Endothelial cell (in vitro differentiated cells): ENCODE results near the gene ZBTB8OS. TPM values are rescaled to one million over a fixed set of nuclear protein-coding genes. Genes with fewer than 3 reads are reported as not detected.

Experiments
- DNase-seq: peaks from one replicate; pipeline ENCODE4 v3.0.0; 2021; ENCODE audit warnings: low spot score
- H3K27ac Mint-ChIP-seq: one replicate; pipeline ENCODE4 v1.8.0; 2021; ENCODE audit warnings: mixed read lengths, inconsistent platforms; ENCODE audit not compliant: unreplicated experiment
- H3K27me3 Mint-ChIP-seq: one replicate; pipeline ENCODE4 v1.8.0; 2021; ENCODE audit warnings: mild to moderate bottlenecking, moderate library complexity, mixed read lengths, inconsistent platforms; ENCODE audit not compliant: unreplicated experiment
- H3K36me3 Mint-ChIP-seq: one replicate; pipeline ENCODE4 v1.8.0; 2021; ENCODE audit warnings: mild to moderate bottlenecking, low read depth, mixed read lengths, inconsistent platforms; ENCODE audit not compliant: unreplicated experiment
- H3K4me1 Mint-ChIP-seq: one replicate; pipeline ENCODE4 v1.8.0; 2021; ENCODE audit warnings: mild to moderate bottlenecking, mixed read lengths, inconsistent platforms; ENCODE audit not compliant: unreplicated experiment
- H3K4me3 Mint-ChIP-seq: one replicate; pipeline ENCODE4 v1.8.0; 2021; ENCODE audit warnings: mild to moderate bottlenecking, mixed read lengths, inconsistent platforms; ENCODE audit not compliant: unreplicated experiment
- H3K9me3 Mint-ChIP-seq: one replicate; pipeline ENCODE4 v1.8.0; 2021; ENCODE audit warnings: mixed read lengths, inconsistent platforms; ENCODE audit not compliant: unreplicated experiment
- total RNA-seq: library from RNA; stranded (reverse); fragmentation: NEBNext Ultra II Directional; extraction: Animal tissue kit (Norgen Biotek cat#: 25700); gene quantifications from one replicate; pipeline ENCODE4 v1.2.1, GENCODE V29; 2021; ENCODE audit not compliant: unreplicated experiment
- TF ChIP-seq, protein P1 (sequence below): fragments of 200-600 bp; sonication (generic); IDR thresholded peaks from one replicate; pipeline ENCODE4 v1.5.0; 2021; ENCODE audit warnings: antibody characterized with exemption; ENCODE audit not compliant: unreplicated experiment

ZBTB8OS gene
- total RNA-seq, 1 donor from 2014 or later, result 30.2 TPM

DNA sequence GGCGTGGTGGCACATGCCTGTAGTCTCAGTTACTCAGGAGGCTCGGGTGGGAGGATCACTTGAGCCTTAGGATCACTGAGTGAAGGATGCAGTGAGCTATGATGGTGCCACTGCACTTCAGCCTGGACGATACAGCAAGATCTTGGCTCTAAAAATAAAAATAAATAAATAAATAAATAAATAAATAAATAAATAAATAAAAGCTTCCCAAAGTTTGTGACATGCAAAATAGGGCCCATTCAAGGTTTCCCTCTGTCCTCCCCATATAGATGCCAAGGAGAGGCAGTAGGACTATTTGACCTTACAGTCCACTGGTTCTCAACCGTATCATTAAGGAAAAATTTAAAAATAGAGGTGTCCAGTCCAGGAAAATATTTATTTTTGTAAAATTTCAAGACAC, 41.2 kb downstream of the ZBTB8OS start:
- Mint-ChIP-seq H3K36me3 (no peaks in the 10 kb centered on the region), H3K27me3 (peaks cover 4% of the 10 kb centered on the region), H3K4me1 (peaks cover 5% of the 10 kb centered on the region), H3K27ac (no peak overlapping the region), H3K4me3 (no peak overlapping the region), H3K9me3 (no peaks in the 10 kb centered on the region)
- no peak for DNase-seq
- TF ChIP-seq, protein P1, sequence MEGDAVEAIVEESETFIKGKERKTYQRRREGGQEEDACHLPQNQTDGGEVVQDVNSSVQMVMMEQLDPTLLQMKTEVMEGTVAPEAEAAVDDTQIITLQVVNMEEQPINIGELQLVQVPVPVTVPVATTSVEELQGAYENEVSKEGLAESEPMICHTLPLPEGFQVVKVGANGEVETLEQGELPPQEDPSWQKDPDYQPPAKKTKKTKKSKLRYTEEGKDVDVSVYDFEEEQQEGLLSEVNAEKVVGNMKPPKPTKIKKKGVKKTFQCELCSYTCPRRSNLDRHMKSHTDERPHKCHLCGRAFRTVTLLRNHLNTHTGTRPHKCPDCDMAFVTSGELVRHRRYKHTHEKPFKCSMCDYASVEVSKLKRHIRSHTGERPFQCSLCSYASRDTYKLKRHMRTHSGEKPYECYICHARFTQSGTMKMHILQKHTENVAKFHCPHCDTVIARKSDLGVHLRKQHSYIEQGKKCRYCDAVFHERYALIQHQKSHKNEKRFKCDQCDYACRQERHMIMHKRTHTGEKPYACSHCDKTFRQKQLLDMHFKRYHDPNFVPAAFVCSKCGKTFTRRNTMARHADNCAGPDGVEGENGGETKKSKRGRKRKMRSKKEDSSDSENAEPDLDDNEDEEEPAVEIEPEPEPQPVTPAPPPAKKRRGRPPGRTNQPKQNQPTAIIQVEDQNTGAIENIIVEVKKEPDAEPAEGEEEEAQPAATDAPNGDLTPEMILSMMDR, result no peak

DNA sequence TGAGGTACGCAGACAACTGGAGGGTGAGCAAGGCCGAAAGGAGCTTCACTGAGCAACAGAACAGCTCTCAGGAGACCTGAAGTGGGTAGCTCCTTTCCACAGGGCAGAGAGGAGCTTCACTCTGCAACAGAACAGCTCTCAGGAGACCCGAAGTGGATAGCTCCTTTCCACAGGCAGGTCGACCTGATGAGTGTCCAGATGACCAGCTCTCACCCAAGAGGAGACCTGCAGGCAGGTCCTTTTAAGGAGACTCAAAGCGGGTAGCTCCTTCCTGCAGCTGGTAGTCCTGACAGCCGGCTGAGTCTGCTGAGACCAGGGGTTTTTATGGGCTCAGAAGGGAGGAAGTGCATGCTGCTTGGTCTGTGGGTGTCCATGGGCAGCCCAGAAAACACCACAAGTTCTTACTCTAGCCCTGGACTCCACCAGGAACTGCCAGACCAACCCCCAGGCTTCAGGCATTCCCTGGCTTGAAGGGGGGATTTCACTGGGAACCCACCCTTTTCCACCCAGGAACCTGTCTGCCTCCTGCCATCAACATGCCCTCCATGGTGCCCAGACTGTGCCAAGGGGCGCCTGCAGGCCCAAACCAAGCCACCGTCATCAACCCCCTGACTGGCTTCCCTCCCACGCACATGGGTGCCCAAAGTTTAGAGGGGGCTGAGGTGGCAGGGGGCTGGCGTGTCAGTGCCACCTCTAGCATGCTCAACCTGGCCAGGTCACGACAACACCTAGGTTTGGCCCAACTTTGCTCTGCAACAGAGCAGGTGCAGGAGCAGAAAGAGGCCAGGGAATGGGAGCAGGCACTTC, 43.6 kb downstream of the ZBTB8OS start:
- H3K27me3 Mint-ChIP-seq, result no peaks in the 10 kb centered on the region
- H3K9me3 Mint-ChIP-seq, result no peaks in the 10 kb centered on the region
- no peaks in the 10 kb centered on the region for H3K4me1 Mint-ChIP-seq
- no peak overlapping the region for H3K4me3 Mint-ChIP-seq
- no peak for DNase-seq
- no peaks in the 10 kb centered on the region for H3K36me3 Mint-ChIP-seq
- no peak overlapping the region for H3K27ac Mint-ChIP-seq
- TF ChIP-seq, protein P1, result no peak

DNA sequence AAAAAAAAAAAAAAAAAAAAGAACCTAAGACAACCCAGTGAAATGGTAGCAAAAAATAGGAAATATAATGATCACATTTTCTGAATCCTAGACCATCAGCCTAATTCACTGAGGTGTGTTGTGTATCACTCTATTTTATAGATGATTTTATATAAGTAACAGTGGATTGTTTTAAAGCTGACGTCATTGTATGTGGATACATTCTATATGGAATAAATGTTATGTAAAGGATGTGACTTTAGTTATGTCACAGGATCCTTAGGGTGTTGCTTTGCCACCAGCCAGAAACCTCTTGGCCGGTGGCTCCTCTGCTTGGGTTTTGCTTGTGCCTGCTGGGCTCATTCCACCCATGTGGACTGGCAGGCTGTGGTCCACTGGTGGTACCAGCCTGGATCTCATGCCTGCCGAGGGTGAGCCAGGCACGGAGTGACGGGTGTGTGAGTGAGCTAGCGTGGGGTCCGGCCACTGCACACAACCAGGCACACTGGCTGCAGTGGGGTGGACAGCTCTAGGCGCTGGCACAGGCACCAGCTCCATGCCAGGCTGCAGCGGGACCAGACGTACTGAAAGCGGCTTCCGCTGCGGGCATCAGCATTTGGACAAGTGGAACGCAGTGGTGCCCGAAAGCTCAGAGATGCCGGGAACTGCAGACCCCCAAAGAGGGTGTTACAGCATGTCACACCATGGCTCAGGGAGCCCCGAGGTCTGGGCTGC, 44.5 kb downstream of the ZBTB8OS start:
- no peaks in the 10 kb centered on the region for H3K4me1 Mint-ChIP-seq
- no peaks in the 10 kb centered on the region for H3K27me3 Mint-ChIP-seq
- TF ChIP-seq, protein P1, result no peak

DNA sequence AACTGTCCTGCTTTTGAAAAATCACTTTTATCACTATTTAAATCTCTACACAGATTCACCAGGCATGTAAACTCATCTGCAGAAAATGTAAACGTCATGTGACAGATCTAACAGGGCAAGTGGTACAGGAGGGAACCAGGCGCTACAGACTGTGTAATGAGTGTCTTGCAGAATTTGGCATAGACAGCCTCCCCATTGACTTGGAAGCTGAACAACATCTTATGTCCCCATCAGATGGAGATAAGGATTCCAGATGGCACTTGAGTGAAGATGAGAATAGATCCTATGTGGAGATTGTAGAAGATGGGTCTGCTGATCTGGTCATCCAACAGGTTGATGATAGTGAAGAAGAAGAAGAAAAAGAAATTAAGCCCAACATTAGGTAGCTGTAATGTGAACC, 50.3 kb downstream of the ZBTB8OS start:
- H3K9me3 Mint-ChIP-seq, result no peaks in the 10 kb centered on the region
- H3K4me3 Mint-ChIP-seq, result no peak overlapping the region
- DNase-seq, result no peak
- H3K27me3 Mint-ChIP-seq, result no peaks in the 10 kb centered on the region
- no peaks in the 10 kb centered on the region for H3K4me1 Mint-ChIP-seq
- H3K36me3 Mint-ChIP-seq, result peaks cover 3% of the 10 kb centered on the region
- no peak overlapping the region for H3K27ac Mint-ChIP-seq
- TF ChIP-seq, protein P1, result no peak

More for the DNA sequence above, 44.5 kb downstream of the ZBTB8OS start:
- no peak for DNase-seq
- H3K9me3 Mint-ChIP-seq, result no peaks in the 10 kb centered on the region
- H3K36me3 Mint-ChIP-seq, result no peaks in the 10 kb centered on the region
- no peak overlapping the region for H3K4me3 Mint-ChIP-seq
- H3K27ac Mint-ChIP-seq, result no peak overlapping the region

DNA sequence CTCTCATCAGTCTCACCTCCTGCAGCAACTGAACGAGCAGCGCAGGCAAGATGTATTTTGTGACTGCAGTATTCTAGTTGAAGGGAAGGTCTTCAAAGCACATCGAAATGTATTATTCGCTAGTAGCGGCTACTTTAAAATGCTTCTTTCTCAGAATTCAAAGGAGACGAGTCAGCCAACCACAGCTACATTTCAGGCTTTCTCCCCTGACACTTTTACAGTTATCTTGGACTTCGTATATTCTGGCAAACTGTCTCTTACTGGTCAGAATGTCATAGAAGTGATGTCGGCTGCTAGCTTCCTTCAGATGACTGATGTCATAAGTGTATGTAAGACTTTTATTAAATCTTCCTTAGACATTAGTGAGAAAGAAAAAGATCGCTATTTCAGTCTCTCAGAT, 57.4 kb downstream of the ZBTB8OS start:
- Mint-ChIP-seq H3K4me3 (no peak overlapping the region), H3K27me3 (peaks cover 3% of the 10 kb centered on the region), H3K9me3 (no peaks in the 10 kb centered on the region), H3K36me3 (peaks cover 23% of the 10 kb centered on the region), H3K4me1 (no peaks in the 10 kb centered on the region), H3K27ac (no peak overlapping the region)
- TF ChIP-seq, protein P1, result no peak
- no peak for DNase-seq
